OCI-LY7 (cell line): ENCODE results near the gene GMNN. TPM values are rescaled to one million over a fixed set of nuclear protein-coding genes. Genes with fewer than 3 reads are reported as not detected.

ENCODE experiments used
- BruUV-seq: library from RNA; stranded (reverse); fragments of 400-500 nt; replicated peaks from 2 replicates; lab custom pipeline; 2021; lab: Mats Ljungman, UMichigan
- CTCF ChIA-PET: fragments of 300-600 bp; sonication (Branson Sonifier 250); formaldehyde crosslinking; loops from one replicate; lab custom pipeline; 2022; ENCODE audit warnings: antibody characterized with exemption; ENCODE audit not compliant: unreplicated experiment; lab: Charles Lee
- POLR2A ChIA-PET: fragments of 300-600 bp; sonication (Branson Sonifier 250); formaldehyde crosslinking; loops from one replicate; lab custom pipeline; 2022; ENCODE audit warnings: antibody characterized with exemption; lab: Charles Lee
- DNase-seq: peaks from one replicate; pipeline ENCODE4 v3.0.0-alpha.2; 2015; ENCODE audit warnings: low spot score
- H2AFZ ChIP-seq: fragments of 200-600 bp; sonication (generic), shearing (Covaris generic); 2 replicates; pipeline ENCODE4 v1.6.1; 2014; ENCODE audit warnings: mild to moderate bottlenecking, antibody characterized with exemption, low read length, moderate library complexity
- H3K27ac ChIP-seq: fragments of 200-600 bp; sonication (generic); 2 replicates; pipeline ENCODE4 v1.5.1; 2014; ENCODE audit warnings: mixed run types, low read depth, mild to moderate bottlenecking, moderate library complexity, low read length, inconsistent platforms; ENCODE audit not compliant: poor library complexity, severe bottlenecking
- H3K36me3 ChIP-seq: fragments of 200-600 bp; sonication (generic); 2 replicates; pipeline ENCODE4 v1.6.1; 2014; ENCODE audit warnings: mild to moderate bottlenecking, antibody characterized with exemption, low read length, moderate library complexity, mixed read lengths; ENCODE audit not compliant: insufficient read depth
- H3K4me1 ChIP-seq: fragments of 200-600 bp; sonication (generic); 2 replicates; pipeline ENCODE4 v1.5.1; 2014; ENCODE audit warnings: mild to moderate bottlenecking, low read length; ENCODE audit not compliant: insufficient read depth, poor library complexity, severe bottlenecking
- H3K4me2 ChIP-seq: fragments of 200-600 bp; sonication (generic); 2 replicates; pipeline ENCODE4 v1.6.1; 2014; ENCODE audit warnings: mild to moderate bottlenecking, low read length
- H3K4me3 ChIP-seq: fragments of 200-600 bp; sonication (generic); 2 replicates; pipeline ENCODE4 v1.5.1; 2014; ENCODE audit warnings: mild to moderate bottlenecking, low read depth, low read length; ENCODE audit not compliant: poor library complexity, severe bottlenecking
- H3K79me2 ChIP-seq: fragments of 200-600 bp; sonication (generic); 2 replicates; pipeline ENCODE4 v1.6.1; 2016; ENCODE audit warnings: low read depth, mild to moderate bottlenecking, low read length, moderate library complexity, mixed read lengths; ENCODE audit not compliant: insufficient read depth
- H3K9me2 ChIP-seq: fragments of 200-600 bp; sonication (generic); 2 replicates; pipeline ENCODE4 v1.6.1; 2016; ENCODE audit warnings: mild to moderate bottlenecking, low read length, mixed read lengths; ENCODE audit not compliant: insufficient read depth
- H3K9me3 ChIP-seq: fragments of 200-600 bp; sonication (generic); 2 replicates; pipeline ENCODE4 v1.6.1; 2014; ENCODE audit warnings: mild to moderate bottlenecking, mixed run types, low read length, mixed read lengths
- H4K20me1 ChIP-seq: fragments of 200-600 bp; sonication (generic); 2 replicates; pipeline ENCODE4 v1.6.1; 2014; ENCODE audit warnings: mild to moderate bottlenecking, antibody characterized with exemption, low read length, moderate library complexity, mixed read lengths; ENCODE audit not compliant: insufficient read depth
- EZH2phosphoT487 ChIP-seq: fragments of 200-600 bp; sonication (generic); IDR thresholded peaks from 2 replicates; pipeline ENCODE4 v1.6.1; 2018; ENCODE audit warnings: low read depth, borderline replicate concordance, mild to moderate bottlenecking, mixed run types, antibody characterized with exemption, low read length, moderate library complexity, mixed read lengths
- intact Hi-C: fragments of 100-400 bp; cut with micrococcal nuclease; formaldehyde crosslinking; loops from one replicate; pipeline ENCODE4 v1.10.0; 2022; ENCODE audit not compliant: unreplicated experiment
- total RNA-seq, 2 experiments: library from RNA; depleted of rRNA in 1 of 2; stranded (reverse); fragments of >200 nt in 1 of 2; shearing (Covaris generic) in 1 of 2; gene quantifications; 2 replicates each; pipeline ENCODE4 v1.2.3, GENCODE V29; 2014 to 2022
- TF ChIP-seq, protein P1 (sequence below): fragments of 200-600 bp; sonication (generic); conservative IDR thresholded peaks from 2 replicates; pipeline ENCODE4 v1.5.1; 2014; ENCODE audit warnings: mild to moderate bottlenecking, antibody characterized with exemption, low read length, moderate library complexity, mixed read lengths

The GMNN gene
- total RNA-seq, 2 experiments from 2014 or later: 101 to 120 TPM

DNA sequence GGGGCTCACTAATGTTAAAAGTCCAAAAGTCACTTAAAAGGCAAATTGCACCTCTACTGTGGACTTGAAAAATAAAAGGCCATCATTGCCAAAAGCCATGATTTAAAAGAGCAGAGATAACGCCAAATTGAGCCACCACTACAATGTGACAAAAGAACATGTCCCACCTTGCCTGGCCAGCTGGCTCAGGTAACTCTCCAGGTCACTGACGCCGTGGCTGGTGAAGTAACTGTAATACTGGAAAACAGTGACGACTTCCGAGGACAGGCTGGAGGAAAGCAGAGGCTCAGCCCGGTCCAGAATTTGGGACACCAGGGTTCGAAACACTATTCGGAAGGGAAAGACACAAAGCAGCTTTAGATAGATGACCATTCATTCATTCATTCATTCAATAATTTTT is 53.2 kb downstream of the GMNN start:
- POLR2A ChIA-PET: interaction anchor here (1.0 kb wide), 1 partner anchor 13 kb away, joined by 3 read pairs; no protein-coding TSS in a partner anchor

DNA sequence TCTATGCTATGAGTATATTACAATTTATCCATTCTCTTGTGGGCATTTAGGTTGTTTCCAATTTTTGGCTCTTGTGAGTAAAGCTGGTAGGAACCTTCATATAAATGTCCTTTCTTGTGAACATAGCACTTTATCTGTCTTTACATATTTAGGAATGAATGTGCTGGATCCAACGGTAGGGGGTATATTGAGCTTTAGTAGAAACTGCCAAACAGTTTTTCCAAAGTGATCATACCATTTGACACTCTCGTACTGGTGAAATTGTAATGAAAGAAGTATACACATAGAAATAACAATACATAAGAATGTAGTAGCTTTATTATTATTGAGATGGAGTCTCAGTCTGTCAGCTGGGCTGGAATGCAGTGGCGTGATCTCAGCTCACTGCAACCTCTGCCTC is 54.9 kb downstream of the GMNN start:
- Histone ChIP-seq H3K9me2 (no peaks in the 10 kb centered on the region), H3K36me3 (peaks cover 14% of the 10 kb centered on the region)
- TF ChIP-seq, protein P1, sequence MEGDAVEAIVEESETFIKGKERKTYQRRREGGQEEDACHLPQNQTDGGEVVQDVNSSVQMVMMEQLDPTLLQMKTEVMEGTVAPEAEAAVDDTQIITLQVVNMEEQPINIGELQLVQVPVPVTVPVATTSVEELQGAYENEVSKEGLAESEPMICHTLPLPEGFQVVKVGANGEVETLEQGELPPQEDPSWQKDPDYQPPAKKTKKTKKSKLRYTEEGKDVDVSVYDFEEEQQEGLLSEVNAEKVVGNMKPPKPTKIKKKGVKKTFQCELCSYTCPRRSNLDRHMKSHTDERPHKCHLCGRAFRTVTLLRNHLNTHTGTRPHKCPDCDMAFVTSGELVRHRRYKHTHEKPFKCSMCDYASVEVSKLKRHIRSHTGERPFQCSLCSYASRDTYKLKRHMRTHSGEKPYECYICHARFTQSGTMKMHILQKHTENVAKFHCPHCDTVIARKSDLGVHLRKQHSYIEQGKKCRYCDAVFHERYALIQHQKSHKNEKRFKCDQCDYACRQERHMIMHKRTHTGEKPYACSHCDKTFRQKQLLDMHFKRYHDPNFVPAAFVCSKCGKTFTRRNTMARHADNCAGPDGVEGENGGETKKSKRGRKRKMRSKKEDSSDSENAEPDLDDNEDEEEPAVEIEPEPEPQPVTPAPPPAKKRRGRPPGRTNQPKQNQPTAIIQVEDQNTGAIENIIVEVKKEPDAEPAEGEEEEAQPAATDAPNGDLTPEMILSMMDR: no peak
- TF ChIP-seq EZH2phosphoT487: no peak

More for the DNA sequence above, 53.2 kb downstream of the GMNN start:
- no peak for TF ChIP-seq EZH2phosphoT487
- TF ChIP-seq, protein P1: no peak
- H3K79me2 ChIP-seq: no peaks in the 10 kb centered on the region
- no peaks in the 10 kb centered on the region for H4K20me1 ChIP-seq
- H3K9me2 ChIP-seq: no peaks in the 10 kb centered on the region
- no peak for DNase-seq
- intact Hi-C loops: no loop called here
- no peaks in the 10 kb centered on the region for H3K9me3 ChIP-seq
- no peak overlapping the region for H2AFZ ChIP-seq
- no peak overlapping the region for H3K27ac ChIP-seq
- no peaks in the 10 kb centered on the region for H3K4me1 ChIP-seq
- H3K36me3 ChIP-seq: peaks cover 30% of the 10 kb centered on the region
- H3K4me3 ChIP-seq: no peak overlapping the region
- CTCF ChIA-PET: no interaction called here
- H3K4me2 ChIP-seq: no peak overlapping the region
- no TSS peak for BruUV-seq

More for the DNA sequence above, 54.9 kb downstream of the GMNN start:
- ChIA-PET POLR2A (interaction anchor here (0.6 to 1.3 kb wide), 4 partner anchors 21 to 692 kb away, joined by 3 to 4 read pairs (median 3); no protein-coding TSS in a partner anchor), CTCF (no interaction called here)
- no peaks in the 10 kb centered on the region for H4K20me1 ChIP-seq
- H3K4me3 ChIP-seq: no peak overlapping the region
- no peaks in the 10 kb centered on the region for H3K79me2 ChIP-seq
- no peaks in the 10 kb centered on the region for H3K4me1 ChIP-seq
- no peak overlapping the region for H3K27ac ChIP-seq
- H3K9me3 ChIP-seq: no peaks in the 10 kb centered on the region
- intact Hi-C loops: no loop called here
- H2AFZ ChIP-seq: no peak overlapping the region
- no TSS peak for BruUV-seq
- no peak for DNase-seq
- H3K4me2 ChIP-seq: no peak overlapping the region
